Measurements from ENCODE around the gene ADPRH.

DNA sequence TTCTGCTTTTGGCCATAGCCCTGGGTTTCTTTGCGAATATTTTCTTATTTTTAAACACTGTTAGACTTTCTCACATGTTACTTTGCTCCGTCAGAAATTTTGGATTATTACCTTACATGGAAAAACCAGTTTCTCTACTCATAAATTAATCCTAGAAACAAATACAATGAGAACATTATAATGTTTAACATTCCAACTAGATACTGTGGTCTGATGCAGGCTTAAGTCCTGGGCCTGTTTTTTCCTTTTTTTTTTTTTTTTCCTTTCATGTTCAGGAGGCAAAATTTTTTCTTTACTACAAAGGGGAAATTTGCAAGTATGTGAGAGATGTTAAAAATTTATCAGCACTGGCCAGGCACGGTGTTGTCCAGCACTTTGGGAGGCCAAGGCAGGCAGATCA is 52.2 kb downstream of the ADPRH start:
- no peak for TF ChIP-seq POLR2A (IDR thresholded peaks at IDR 0.05; ENCODE audit: low read length)
- no peak for TF ChIP-seq GATA1 (IDR thresholded peaks at IDR 0.05; ENCODE audit: low read depth, low read length)
